Small intestine (tissue), 7 donors: ENCODE data around the gene SCUBE3. TPM values are rescaled to one million over a fixed set of nuclear protein-coding genes. Genes with fewer than 3 reads are reported as not detected.

Experiments
- DNase-seq, 2 donors: peaks; one replicate each; pipeline versions ENCODE4 v3.0.0 to v3.0.0-alpha.2; 2013
- FAIRE-seq: peaks from 2 replicates; lab custom pipeline; 2012; peaks lifted over from hg19 to GRCh38; lab: Jason Lieb, UNC
- H3K27ac ChIP-seq, 3 donors: one replicate each; pipeline ENCODE4 v1.5.1; 2013; ENCODE audit warnings: low read length in 2 of 3, mild to moderate bottlenecking in 2 of 3, control low read depth in 1 of 3, inconsistent platforms in 1 of 3, low read depth in 1 of 3, moderate library complexity in 1 of 3
- H3K27me3 ChIP-seq, 3 donors: one replicate each; pipeline ENCODE4 v1.6.1; 2013; ENCODE audit warnings: low read length in 3 of 3, inconsistent platforms in 1 of 3; ENCODE audit not compliant: control insufficient read depth in 3 of 3, insufficient read depth in 3 of 3
- H3K36me3 ChIP-seq, 3 donors: one replicate each; pipeline ENCODE4 v1.6.1; 2013; ENCODE audit warnings: low read length in 3 of 3, inconsistent platforms in 1 of 3, low read depth in 1 of 3, mild to moderate bottlenecking in 1 of 3, moderate library complexity in 1 of 3; ENCODE audit not compliant: control insufficient read depth in 3 of 3, insufficient read depth in 2 of 3
- H3K4me1 ChIP-seq, 3 donors: one replicate each; pipeline ENCODE4 v1.6.1; 2013; ENCODE audit warnings: low read length in 2 of 3, inconsistent platforms in 1 of 3, low read depth in 1 of 3, mild to moderate bottlenecking in 1 of 3, moderate library complexity in 1 of 3; ENCODE audit not compliant: control insufficient read depth in 3 of 3, insufficient read depth in 2 of 3
- H3K4me3 ChIP-seq, 3 donors: one replicate each; pipeline ENCODE4 v1.5.1; 2013; ENCODE audit warnings: low read length in 3 of 3, control low read depth in 1 of 3, inconsistent platforms in 1 of 3, low read depth in 1 of 3, mild to moderate bottlenecking in 1 of 3, moderate library complexity in 1 of 3
- H3K9me3 ChIP-seq, 2 donors: one replicate each; pipeline ENCODE4 v1.6.1; 2013; ENCODE audit warnings: low read depth in 1 of 2, low read length in 1 of 2; ENCODE audit not compliant: control insufficient read depth in 2 of 2, insufficient read depth in 1 of 2
- WGBS, 3 donors: extraction: QIAGEN DNeasy Blood & Tissue Kit; methylation state at CpG; one replicate each; pipeline ENCODE4 v1.1.7; 2013; 5-methylcytosine and 5-hydroxymethylcytosine counted together
- polyA plus RNA-seq, 4 donors: library from polyadenylated mRNA; stranded (reverse) in 3 of 4; unstranded in 1 of 4; fragments of 200-250 nt in 3 of 4; fragments of 120-200 nt in 1 of 4; gene quantifications; one replicate each; pipeline versions ENCODE4 v1.2.1 to v1.2.3, GENCODE V29; 2013
- donor health status: healthy with polysubstance abuse.
- donor health status: control.
- donor health status: control.
- donor health status: Bipolar disorder and iron deficiency.
- donor health status: healthy.

The SCUBE3 gene
- polyA plus RNA-seq, 4 donors: 0.12 to 3.0 TPM; not detected in 2

DNA sequence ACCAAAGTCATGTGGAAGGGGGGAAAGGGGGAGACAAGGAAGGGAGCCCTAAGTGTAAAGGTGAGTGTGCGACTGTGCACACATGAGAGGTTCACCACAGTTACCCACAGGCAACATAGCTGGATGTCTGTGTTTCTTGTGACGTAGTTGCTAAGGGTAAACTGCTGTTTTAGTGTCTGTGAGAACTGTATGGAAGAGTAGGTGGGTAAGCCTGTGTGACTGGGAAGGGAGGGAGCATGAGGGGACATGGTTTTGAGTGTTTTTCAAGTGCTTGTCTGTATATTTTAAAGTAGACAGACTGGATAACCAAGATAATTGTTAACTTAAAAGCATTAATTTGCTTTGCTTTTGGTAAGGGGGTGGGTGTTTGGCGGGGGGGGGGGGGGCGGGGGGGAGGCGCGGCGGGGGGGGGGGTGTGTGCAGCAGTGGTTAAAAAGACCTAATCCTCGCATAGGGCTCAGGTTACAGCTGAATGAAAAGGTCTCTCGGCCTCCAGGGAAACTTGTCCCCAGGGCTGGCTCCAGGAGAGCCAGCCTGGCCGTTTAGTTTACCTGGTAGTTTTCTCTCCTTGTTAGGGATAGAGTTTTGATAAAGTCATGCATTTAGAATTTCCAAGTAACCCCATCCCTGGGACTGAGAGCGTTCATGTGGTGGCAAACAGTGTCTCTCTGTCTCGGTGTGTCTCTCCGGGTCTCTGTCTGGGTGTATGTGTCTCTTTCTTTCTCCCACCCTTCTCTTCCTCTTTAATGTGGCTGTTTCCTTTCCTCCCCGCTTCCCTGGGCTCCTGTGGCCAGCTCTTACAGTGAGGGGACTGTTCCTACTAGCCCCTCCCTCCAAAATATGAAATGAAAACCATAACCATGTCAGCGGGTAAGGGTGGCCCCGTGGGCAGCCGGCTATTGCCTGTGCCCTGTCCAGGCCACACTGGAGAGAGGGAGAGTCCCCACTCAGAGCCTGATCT, 3.4 kb downstream of the SCUBE3 start:
- peaks cover 0 to 8% (median 0%) of the 10 kb centered on the region in 3 donors for H3K4me1 ChIP-seq
- 45 to 51% (median 48%) methylated on average over 12 to 16 of the region's 17 CpGs for WGBS, 3 donors
- no peak for DNase-seq
- H3K36me3 ChIP-seq: no peaks in the 10 kb centered on the region
- no peak overlapping the region for H3K4me3 ChIP-seq
- H3K9me3 ChIP-seq: no peaks in the 10 kb centered on the region
- H3K27me3 ChIP-seq: peaks cover 0 to 72% (median 18%) of the 10 kb centered on the region in 3 donors
- FAIRE-seq: no peak
- no peak overlapping the region for H3K27ac ChIP-seq

DNA sequence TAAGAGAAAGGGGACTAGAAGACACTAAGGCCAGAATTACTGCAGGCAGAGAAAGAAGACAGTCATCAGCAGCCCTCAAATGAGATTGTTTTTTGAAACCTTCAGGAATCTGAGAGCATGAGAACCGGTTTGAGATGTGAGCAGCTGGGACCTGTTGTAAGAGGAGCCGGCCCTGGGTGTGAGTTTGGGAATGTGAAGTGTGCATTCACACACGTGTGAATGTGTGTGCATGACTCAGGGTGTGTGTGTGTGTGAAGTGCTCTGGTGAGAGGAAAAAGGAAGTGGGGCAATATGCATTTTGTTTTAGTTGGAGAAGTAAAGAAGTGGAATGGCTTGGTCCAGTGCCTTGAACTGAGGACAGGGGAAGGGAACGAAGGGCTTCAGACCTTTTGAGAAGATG, 4.3 kb downstream of the SCUBE3 start:
- H3K36me3 ChIP-seq: no peaks in the 10 kb centered on the region
- H3K9me3 ChIP-seq: no peaks in the 10 kb centered on the region
- FAIRE-seq (no peak), DNase-seq (no peak)
- H3K27me3 ChIP-seq: peaks cover 0 to 64% (median 15%) of the 10 kb centered on the region in 3 donors
- H3K4me1 ChIP-seq: peaks cover 0 to 8% (median 0%) of the 10 kb centered on the region in 3 donors
- no peak overlapping the region for H3K27ac ChIP-seq
- 51 to 53% (median 51%) methylated on average over 4 of the region's 4 CpGs for WGBS, 3 donors
- H3K4me3 ChIP-seq: no peak overlapping the region

DNA sequence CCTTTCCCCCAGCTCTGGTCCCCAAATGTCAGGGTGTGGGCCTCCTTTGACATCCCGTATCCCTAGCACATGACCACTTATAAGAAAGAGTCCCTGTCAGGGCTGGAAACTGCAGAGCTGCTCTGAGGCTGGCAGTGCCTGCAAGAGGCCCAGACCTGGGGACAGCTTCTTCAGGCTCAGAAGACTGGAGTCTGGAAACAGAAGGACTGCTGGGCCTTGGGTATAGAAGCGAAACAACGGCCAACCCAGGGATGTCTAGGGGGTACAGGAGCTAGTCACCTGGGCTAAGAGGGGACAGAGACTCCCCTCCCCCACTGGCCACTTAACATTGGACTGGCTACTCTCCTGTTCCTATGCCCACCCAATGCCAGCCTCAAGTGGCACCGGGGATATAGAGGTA, 4.7 kb downstream of the SCUBE3 start:
- DNase-seq (no peak), FAIRE-seq (no peak)
- Histone ChIP-seq H3K36me3 (no peaks in the 10 kb centered on the region), H3K27me3 (peaks cover 0 to 59% (median 15%) of the 10 kb centered on the region in 3 donors), H3K9me3 (no peaks in the 10 kb centered on the region), H3K27ac (no peak overlapping the region), H3K4me3 (no peak overlapping the region), H3K4me1 (peaks cover 0 to 5% (median 0%) of the 10 kb centered on the region in 3 donors)
- 78 to 97% (median 95%) methylated on average over 4 of the region's 4 CpGs for WGBS, 3 donors

DNA sequence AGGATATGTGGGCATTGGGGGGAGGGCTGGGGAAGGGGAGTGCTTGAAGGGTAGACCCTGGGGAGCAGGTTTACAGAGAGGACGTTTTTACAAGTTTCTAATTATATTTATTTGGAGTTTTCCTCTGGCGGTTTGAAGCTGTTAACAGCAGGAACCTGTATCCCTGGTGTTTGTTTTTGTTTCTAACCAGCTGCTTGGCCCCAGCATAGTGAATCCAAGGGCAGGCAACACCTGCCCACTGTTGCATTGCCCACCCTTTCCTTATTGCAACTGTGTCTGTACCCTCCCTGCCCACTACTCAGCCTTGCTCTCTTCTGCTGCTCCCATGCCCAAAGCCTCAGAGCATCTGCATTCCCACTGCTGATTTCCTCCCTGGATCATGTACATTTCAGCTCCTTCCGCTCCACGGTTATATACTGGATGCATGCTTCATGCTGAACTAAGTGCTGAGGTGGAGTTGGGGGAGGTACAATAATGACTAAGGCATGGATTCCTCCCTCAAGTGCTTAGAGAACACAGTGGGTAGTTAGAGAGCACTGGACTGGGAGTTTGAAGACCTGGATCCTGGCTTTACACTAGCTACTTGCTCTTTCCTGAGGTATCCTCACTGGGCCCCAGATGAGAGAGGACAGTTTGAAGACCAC, 6.0 kb downstream of the SCUBE3 start:
- DNase-seq (no peak), FAIRE-seq (no peak)
- no peaks in the 10 kb centered on the region for H3K9me3 ChIP-seq
- H3K27me3 ChIP-seq: peaks cover 0 to 48% (median 10%) of the 10 kb centered on the region in 3 donors
- peaks cover 0 to 2% (median 0%) of the 10 kb centered on the region in 3 donors for H3K4me1 ChIP-seq
- H3K4me3 ChIP-seq: no peak overlapping the region
- no peak overlapping the region for H3K27ac ChIP-seq
- 65 to 72% (median 71%) methylated on average over 4 of the region's 4 CpGs for WGBS, 3 donors
- H3K36me3 ChIP-seq: no peaks in the 10 kb centered on the region

DNA sequence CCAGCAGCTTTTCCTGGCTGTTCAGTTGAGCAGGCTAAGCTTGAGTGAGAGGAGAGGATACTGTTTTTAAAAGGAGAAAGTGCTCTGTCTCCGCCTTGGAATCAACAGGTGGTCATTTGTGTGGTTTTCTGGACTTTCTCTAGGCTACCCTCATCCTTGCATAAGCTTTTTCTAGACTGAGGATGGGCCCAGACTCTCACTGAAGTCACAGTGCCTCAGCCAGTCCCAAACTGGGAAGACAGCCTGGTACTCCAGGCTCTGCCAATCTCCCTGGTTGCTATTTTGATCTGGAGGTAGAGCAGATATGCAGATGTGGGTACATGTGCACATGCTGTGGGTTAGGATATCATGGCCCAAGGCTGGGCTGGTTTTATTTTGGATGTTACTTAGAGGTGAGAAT, 7.0 kb downstream of the SCUBE3 start:
- no peak for DNase-seq
- H3K4me1 ChIP-seq: no peaks in the 10 kb centered on the region
- WGBS, 3 donors: 88 to 94% (median 93%) methylated on average over 1 of the region's 1 CpG
- H3K27ac ChIP-seq: no peak overlapping the region
- H3K9me3 ChIP-seq: no peaks in the 10 kb centered on the region
- no peaks in the 10 kb centered on the region for H3K36me3 ChIP-seq
- H3K27me3 ChIP-seq: peaks cover 0 to 39% (median 6%) of the 10 kb centered on the region in 3 donors
- no peak for FAIRE-seq
- no peak overlapping the region for H3K4me3 ChIP-seq

DNA sequence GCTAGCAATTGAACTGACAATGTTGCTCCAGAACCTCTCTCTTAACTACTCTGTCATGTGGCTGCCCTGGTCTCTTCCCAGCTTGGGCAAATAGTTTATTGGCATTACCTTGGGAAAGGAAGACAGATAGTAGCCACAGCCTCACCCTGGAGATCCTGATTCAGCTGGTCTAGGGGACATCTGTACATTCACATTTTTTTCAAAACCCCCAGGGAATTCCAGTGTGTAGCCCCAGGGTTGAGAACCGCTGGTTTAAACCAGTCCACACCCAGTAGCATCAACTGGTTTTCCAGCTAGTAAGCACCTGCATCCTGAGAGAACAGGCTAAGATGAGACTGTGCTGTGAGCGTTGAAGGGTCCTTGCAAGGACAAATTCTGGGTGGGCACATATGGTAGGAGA, 9.6 kb downstream of the SCUBE3 start:
- Histone ChIP-seq H3K27ac (no peak overlapping the region), H3K27me3 (peaks cover 0 to 15% (median 0%) of the 10 kb centered on the region in 3 donors), H3K9me3 (no peaks in the 10 kb centered on the region), H3K36me3 (peaks cover 0 to 5% (median 0%) of the 10 kb centered on the region in 3 donors), H3K4me3 (no peak overlapping the region), H3K4me1 (no peaks in the 10 kb centered on the region)
- WGBS, 3 donors: 53 to 85% (median 74%) methylated on average over 2 of the region's 2 CpGs
- DNase-seq (no peak), FAIRE-seq (no peak)

DNA sequence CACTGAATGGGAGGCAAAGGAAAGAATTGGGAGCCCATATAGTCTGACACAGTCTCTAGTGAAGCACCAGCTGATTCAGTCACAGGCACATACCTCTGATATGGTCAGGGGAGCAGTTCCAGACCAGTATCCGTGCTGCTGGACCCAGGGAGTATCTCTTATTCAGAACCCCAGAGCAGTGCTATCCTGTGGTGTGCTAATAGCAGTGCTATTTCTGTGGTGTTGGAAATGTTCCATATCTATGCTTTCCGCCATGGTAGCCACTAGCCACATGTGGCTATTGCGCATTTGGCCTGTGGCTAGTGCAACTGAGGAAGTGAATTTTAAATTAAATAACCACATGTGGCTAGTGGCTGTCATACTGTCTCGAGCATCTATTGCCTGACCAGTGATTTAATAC, 11.0 kb downstream of the SCUBE3 start:
- no peak overlapping the region for H3K27ac ChIP-seq
- H3K36me3 ChIP-seq: peaks cover 0 to 6% (median 0%) of the 10 kb centered on the region in 3 donors
- WGBS, 3 donors: 75 to 82% (median 81%) methylated on average over 4 of the region's 4 CpGs
- no peak overlapping the region for H3K4me3 ChIP-seq
- H3K4me1 ChIP-seq: no peaks in the 10 kb centered on the region
- H3K9me3 ChIP-seq: no peaks in the 10 kb centered on the region
- peaks cover 0 to 6% (median 0%) of the 10 kb centered on the region in 3 donors for H3K27me3 ChIP-seq
- no peak for DNase-seq
- no peak for FAIRE-seq

DNA sequence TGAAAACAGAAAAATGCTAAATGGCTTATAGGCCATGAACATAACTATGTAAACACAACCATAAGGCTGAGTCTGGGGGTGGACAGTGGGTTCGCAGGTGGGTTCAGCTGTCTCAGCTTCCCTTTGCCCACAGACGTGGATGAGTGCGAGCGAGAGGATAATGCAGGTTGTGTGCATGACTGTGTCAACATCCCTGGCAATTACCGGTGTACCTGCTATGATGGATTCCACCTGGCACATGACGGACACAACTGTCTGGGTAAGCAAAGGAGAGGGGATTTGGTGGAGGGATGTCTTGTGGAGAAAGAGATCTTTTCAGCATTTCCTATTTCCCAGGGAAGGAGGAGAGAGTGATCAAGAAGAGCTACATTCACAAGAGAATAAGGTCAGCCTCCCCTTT, 14.7 kb downstream of the SCUBE3 start:
- no peak for DNase-seq
- no peak for FAIRE-seq
- 91 to 94% (median 92%) methylated on average over 6 of the region's 6 CpGs for WGBS, 3 donors
- H3K9me3 ChIP-seq: no peaks in the 10 kb centered on the region
- H3K27ac ChIP-seq: no peak overlapping the region
- no peak overlapping the region for H3K4me3 ChIP-seq
- H3K4me1 ChIP-seq: no peaks in the 10 kb centered on the region
- no peaks in the 10 kb centered on the region for H3K27me3 ChIP-seq
- peaks cover 0 to 11% (median 0%) of the 10 kb centered on the region in 3 donors for H3K36me3 ChIP-seq
